HUES6 (cell line): Measurements from ENCODE around the gene USP40.

ENCODE experiments used
- H3K27ac ChIP-seq: 2 replicates; pipeline ENCODE4 v1.7.0; 2013; ENCODE audit warnings: low read depth, mild to moderate bottlenecking, low read length, inconsistent platforms
- H3K27me3 ChIP-seq: 2 replicates; pipeline ENCODE4 v1.6.1; 2013; ENCODE audit warnings: low read length; ENCODE audit not compliant: control insufficient read depth, insufficient read depth
- H3K36me3 ChIP-seq: 2 replicates; pipeline ENCODE4 v1.6.1; 2013; ENCODE audit warnings: low read length; ENCODE audit not compliant: control insufficient read depth, insufficient read depth
- H3K4me1 ChIP-seq: 2 replicates; pipeline ENCODE4 v1.6.1; 2013; ENCODE audit warnings: low read length; ENCODE audit not compliant: control insufficient read depth, insufficient read depth
- H3K4me3 ChIP-seq: 2 replicates; pipeline ENCODE4 v1.5.1; 2013; ENCODE audit warnings: low read depth, low read length
- H3K9ac ChIP-seq: one replicate; pipeline ENCODE4 v1.6.1; 2013; ENCODE audit warnings: mild to moderate bottlenecking, low read length
- H3K9me3 ChIP-seq: 2 replicates; pipeline ENCODE4 v1.6.1; 2013; ENCODE audit warnings: low read depth, low read length; ENCODE audit not compliant: control insufficient read depth, insufficient read depth

Gene USP40

DNA sequence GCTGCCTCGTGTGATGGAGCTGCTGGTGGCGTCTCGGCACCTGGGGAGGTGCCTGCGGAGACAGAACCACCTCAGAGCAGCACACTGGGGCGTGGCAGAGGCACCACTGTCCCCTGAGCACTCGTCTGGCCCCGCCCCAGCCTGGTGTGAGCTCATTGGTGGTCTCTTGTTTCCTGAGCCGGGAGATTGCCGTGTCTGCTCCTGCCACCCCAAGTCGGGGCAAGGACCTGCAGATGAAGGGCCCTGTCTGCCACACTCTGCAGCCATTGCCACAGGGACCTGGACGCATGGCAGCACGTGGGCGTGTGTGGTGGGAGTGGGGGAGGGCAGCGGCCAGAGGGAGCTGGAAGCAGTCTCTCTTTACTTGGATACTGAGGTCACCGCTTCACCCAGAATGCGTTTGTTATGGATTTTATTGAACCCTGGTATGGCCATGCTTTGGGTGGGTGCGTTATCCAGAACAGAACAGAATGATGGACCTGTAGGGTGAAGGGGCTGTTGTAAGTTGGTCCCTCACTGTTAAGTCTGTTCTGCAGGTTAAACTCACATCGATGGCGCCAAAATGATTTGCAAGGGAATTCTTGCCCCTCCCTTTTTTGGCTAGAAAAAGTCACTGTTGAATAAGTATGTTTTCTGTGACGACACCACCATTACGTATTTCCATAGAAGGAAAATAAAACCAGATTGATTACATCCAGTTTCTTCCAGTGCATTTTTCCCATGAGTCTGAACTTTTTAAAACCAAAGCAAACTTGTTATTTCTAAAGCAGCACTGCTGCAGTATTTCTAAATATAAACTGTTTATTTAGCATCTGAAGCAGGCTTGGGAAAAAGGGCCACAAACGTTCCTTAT lies 92.0 kb downstream of the USP40 start:
- peaks cover 4% of the 10 kb centered on the region; the same call in 1 of the 2 replicates for H3K4me1 ChIP-seq
- no peak overlapping the region for H3K27ac ChIP-seq
- H3K9ac ChIP-seq = no peak overlapping the region
- H3K36me3 ChIP-seq = peaks cover 1% of the 10 kb centered on the region
- no peaks in the 10 kb centered on the region for H3K9me3 ChIP-seq
- H3K27me3 ChIP-seq = no peaks in the 10 kb centered on the region
- H3K4me3 ChIP-seq = no peak overlapping the region

DNA sequence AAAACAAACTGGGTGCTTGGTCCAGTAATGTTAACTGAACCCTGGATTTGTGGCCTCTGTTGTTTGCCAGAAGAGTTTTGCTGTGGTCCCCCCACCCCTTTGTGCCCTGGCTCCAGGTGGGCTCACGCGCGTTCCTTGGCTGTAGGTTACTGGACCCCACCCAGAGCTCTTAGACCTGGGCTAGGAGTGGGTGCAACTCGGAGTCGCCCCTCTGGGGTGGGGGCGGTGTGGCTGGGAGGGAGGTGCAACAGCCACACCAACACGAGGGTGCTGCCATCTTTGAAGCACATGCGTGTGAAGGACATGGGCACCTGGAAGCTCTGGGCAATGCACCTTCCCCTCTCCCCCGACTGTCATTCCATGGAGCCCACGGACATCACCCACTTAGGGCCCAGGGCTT lies 92.7 kb downstream of the USP40 start:
- no peak overlapping the region for H3K4me3 ChIP-seq
- no peak overlapping the region for H3K27ac ChIP-seq
- H3K4me1 ChIP-seq = peaks cover 4% of the 10 kb centered on the region; the same call in 1 of the 2 replicates
- H3K9me3 ChIP-seq = no peaks in the 10 kb centered on the region
- no peak overlapping the region for H3K9ac ChIP-seq
- no peaks in the 10 kb centered on the region for H3K27me3 ChIP-seq
- peaks cover 8% of the 10 kb centered on the region for H3K36me3 ChIP-seq

GRCh38 chr2:233473386-233473791 lies 93.2 kb downstream of the USP40 start:
- no peak overlapping the region for H3K4me3 ChIP-seq
- H3K27ac ChIP-seq = no peak overlapping the region
- H3K9me3 ChIP-seq = no peaks in the 10 kb centered on the region
- peaks cover 4% of the 10 kb centered on the region; the same call in 1 of the 2 replicates for H3K4me1 ChIP-seq
- no peak overlapping the region for H3K9ac ChIP-seq
- peaks cover 13% of the 10 kb centered on the region for H3K36me3 ChIP-seq
- no peaks in the 10 kb centered on the region for H3K27me3 ChIP-seq

DNA sequence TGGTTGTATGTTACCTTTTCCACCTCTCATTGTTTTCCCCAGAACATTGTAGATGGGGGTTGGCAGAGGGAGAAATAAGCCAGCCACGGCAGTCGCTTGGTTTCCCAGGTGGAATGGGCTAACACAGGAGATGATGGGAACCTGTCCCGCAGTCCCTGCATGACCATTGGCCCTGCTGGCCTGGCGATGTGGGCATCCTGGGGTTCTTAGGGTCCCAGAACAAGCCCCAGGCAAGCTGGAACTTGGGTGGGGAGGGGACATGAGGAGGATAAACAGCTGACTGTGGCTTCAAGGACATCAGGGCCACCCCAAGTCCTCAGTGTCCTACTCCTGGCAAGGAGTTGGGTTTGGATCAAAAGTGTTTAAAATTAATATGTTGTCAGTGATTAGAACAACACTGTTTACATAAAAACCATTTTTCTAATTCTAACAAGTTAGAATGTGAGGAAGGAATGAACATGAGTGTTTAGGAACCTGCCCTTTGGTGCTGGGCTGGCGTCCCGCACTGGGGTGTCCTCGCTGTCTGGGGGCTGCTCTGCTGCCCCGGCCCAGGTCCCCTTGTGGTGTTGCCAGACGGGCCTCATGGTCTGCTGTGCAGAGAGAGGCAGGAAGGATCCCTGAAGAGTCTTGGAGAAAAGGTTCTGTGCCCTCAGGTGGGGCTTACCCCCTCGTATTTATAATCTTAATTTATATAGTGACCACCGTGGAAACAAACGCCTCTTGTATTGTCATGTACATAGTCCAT lies 95.1 kb downstream of the USP40 start:
- H3K9ac ChIP-seq = no peak overlapping the region
- H3K27ac ChIP-seq = no peak overlapping the region
- peaks cover 32% of the 10 kb centered on the region for H3K36me3 ChIP-seq
- H3K4me3 ChIP-seq = no peak overlapping the region
- H3K4me1 ChIP-seq = peaks cover 4% of the 10 kb centered on the region; the same call in 1 of the 2 replicates
- H3K27me3 ChIP-seq = no peaks in the 10 kb centered on the region
- H3K9me3 ChIP-seq = no peaks in the 10 kb centered on the region

DNA sequence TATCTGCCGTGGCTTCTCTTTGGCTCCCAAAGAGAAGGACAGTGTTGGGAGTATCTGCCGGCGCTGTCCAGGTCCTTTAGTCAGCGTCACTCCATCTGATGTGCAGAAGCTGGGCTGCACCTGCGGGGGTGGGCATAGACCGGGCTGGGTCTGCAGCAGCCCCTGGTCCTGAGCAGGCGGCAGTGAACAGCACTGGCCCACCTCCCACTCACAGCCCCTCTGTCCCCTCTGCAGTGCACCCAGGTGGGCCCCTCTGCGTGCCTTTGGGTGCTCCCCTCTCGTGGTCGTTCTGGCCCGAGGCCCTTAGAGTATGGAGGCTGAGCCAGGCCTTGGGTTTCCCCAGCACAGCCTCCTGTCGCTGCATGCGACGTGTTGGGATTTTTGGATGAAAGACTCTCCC lies 95.7 kb downstream of the USP40 start:
- peaks cover 34% of the 10 kb centered on the region for H3K36me3 ChIP-seq
- peaks cover 4% of the 10 kb centered on the region; the same call in 1 of the 2 replicates for H3K4me1 ChIP-seq

GRCh38 chr2:233470011-233470687 lies 96.4 kb downstream of the USP40 start:
- Histone ChIP-seq H3K27ac (no peak overlapping the region), H3K4me3 (no peak overlapping the region), H3K36me3 (peaks cover 34% of the 10 kb centered on the region), H3K27me3 (no peaks in the 10 kb centered on the region), H3K9ac (no peak overlapping the region), H3K9me3 (no peaks in the 10 kb centered on the region), H3K4me1 (peaks cover 4% of the 10 kb centered on the region; the same call in 1 of the 2 replicates)

More for the DNA sequence above, 95.7 kb downstream of the USP40 start:
- Histone ChIP-seq H3K9me3 (no peaks in the 10 kb centered on the region), H3K9ac (no peak overlapping the region), H3K27me3 (no peaks in the 10 kb centered on the region), H3K4me3 (no peak overlapping the region), H3K27ac (no peak overlapping the region)

DNA sequence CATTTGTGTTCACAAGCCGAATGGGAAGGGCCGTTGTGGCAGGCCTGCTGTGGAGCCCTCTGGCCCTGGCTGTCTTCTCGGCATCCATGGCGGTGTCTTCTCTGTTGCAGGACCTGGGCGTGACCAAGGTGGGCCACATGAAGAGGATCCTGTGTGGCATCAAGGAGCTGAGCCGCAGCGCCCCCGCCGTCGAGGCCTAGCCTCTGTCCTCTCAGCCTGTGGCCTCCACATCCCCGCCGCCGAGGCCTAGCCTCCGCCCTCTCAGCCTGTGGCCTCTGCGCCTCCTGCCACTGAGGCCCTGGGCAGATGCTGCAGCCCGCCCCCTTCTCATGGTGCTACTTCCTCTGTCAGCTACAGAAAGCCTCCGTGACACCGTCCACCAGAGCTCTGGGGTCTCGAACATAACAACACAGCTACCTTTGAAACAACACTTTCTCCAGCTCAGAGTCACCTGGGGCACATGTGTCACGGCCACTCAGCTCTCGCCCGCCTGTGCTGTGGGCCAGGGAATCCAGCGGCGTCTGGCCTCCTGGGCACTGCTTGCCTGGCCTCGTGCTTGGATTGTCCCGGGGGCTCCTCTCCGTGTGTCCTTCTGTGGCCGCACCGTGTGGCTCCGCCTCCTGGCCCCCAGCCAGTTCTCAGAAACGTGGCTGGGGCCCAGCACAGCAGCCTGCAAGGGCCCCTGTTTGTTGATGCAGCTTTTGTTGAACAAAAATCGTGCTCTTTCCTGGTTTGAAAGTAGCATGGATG lies 97.1 kb downstream of the USP40 start:
- H3K27ac ChIP-seq = no peak overlapping the region
- H3K27me3 ChIP-seq = no peaks in the 10 kb centered on the region
- H3K9me3 ChIP-seq = no peaks in the 10 kb centered on the region
- peaks cover 4% of the 10 kb centered on the region; the same call in 1 of the 2 replicates for H3K4me1 ChIP-seq
- H3K36me3 ChIP-seq = peaks cover 40% of the 10 kb centered on the region
- no peak overlapping the region for H3K9ac ChIP-seq
- no peak overlapping the region for H3K4me3 ChIP-seq

DNA sequence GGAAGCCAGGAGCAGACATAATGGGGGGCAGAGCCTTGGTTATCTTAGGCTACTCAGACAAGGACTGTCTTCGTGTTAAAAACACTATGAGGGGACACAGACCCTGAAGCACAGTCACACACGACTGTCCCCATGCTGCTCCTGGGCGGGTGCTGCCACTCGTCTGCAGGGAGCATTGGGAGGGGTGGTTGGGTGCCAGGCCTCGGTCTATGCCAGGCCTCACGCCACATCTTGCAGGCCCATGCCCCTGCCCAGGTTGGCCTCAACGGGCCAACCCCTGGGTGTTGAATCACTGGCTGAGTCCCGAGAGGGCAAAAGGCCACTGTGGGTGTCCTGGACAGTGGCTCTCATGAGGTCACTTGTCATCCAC lies 97.9 kb downstream of the USP40 start:
- Histone ChIP-seq H3K4me1 (no peaks in the 10 kb centered on the region), H3K9ac (no peak overlapping the region), H3K9me3 (no peaks in the 10 kb centered on the region), H3K36me3 (peaks cover 47% of the 10 kb centered on the region), H3K27ac (no peak overlapping the region), H3K4me3 (no peak overlapping the region), H3K27me3 (no peaks in the 10 kb centered on the region)

- Histone ChIP-seq H3K9ac (no peak overlapping the region), H3K36me3 (peaks cover 52% of the 10 kb centered on the region), H3K4me1 (no peaks in the 10 kb centered on the region), H3K27me3 (no peaks in the 10 kb centered on the region), H3K4me3 (no peak overlapping the region), H3K27ac (no peak overlapping the region), H3K9me3 (no peaks in the 10 kb centered on the region)
These were observed 98.4 kb downstream of the USP40 start for GRCh38 chr2:233468047-233468740.

DNA sequence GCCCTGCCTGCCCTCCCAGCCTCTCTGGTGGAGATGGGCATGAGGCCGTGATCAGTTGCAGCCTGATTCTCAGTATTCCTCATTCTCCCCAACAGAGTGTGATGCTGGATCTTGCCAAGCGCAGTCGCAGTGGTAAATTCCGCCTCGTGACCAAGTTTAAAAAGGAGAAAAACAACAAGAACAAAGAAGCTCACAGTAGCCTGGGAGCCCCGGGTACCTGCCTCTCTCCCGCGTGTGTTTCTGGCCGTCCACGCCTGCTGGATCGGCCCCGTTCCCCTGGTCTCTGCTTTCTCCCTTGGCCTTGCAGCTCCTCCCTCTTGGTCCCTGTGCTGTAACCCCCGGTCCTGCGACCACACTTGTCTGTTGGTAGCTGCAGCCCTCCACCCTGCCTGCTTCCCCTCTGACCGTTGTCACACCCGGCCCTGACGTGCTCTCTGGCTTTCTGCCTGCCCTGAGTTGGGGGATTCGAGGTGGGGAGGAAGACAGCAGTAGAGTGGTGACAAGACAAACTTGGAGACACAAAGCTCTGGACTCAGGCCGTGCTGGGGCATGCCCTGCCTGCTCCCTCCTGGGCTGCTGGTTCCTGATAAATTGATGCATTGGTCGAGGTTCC lies 99.5 kb downstream of the USP40 start:
- Histone ChIP-seq H3K4me3 (no peak overlapping the region), H3K27ac (no peak overlapping the region), H3K36me3 (peaks cover 62% of the 10 kb centered on the region)

More for the DNA sequence above, 99.5 kb downstream of the USP40 start:
- Histone ChIP-seq H3K27me3 (no peaks in the 10 kb centered on the region), H3K9me3 (no peaks in the 10 kb centered on the region), H3K9ac (no peak overlapping the region), H3K4me1 (no peaks in the 10 kb centered on the region)
